ENCODE results near the gene PCBD2.
"Not testable (repeated sequence)": the region's sequence is repeated elsewhere in the genome, so short reads cannot be mapped to it uniquely, and the experiment has no call there.

PCBD2 gene

GRCh38 chr5:134904610-134905245, at the start of gene PCBD2:
Gene PCBD2 (plus strand): TSS chr5:134905131. CDS start chr5:134905140, 9 bp downstream.
- DNase-seq: peak; percentile 89 to 92

- DNase-seq: not testable (repeated sequence)
Measured at GRCh38 chr5:134856465-134856864, 48.5 kb upstream of the PCBD2 start.

- DNase-seq: no peak
Measured at GRCh38 chr5:134857401-134857800, 47.5 kb upstream of the PCBD2 start.

- no peak for DNase-seq
Measured at GRCh38 chr5:134864707-134865106, 40.2 kb upstream of the PCBD2 start.

GRCh38 chr5:134873494-134873893, 31.4 kb upstream of the PCBD2 start:
- DNase-seq: peak; percentile 10 to 13

GRCh38 chr5:134873987-134874830, 30.7 kb upstream of the PCBD2 start, which contains the start of gene TXNDC15:
Gene TXNDC15 (plus strand): TSS chr5:134874371. CDS start chr5:134874428, 57 bp downstream.
- DNase-seq: peak; percentile 69 to 79

GRCh38 chr5:134874831-134875655, 29.9 kb upstream of the PCBD2 start:
- peak in 1 of 2 experiments; percentile 36 for DNase-seq

- no peak for DNase-seq
Measured at GRCh38 chr5:134877159-134877558, 27.8 kb upstream of the PCBD2 start.

GRCh38 chr5:134878403-134878802, 26.5 kb upstream of the PCBD2 start:
- DNase-seq: no peak

GRCh38 chr5:134879456-134879855, 25.5 kb upstream of the PCBD2 start:
- no peak for DNase-seq

GRCh38 chr5:134880937-134881336, 24.0 kb upstream of the PCBD2 start:
- not testable (repeated sequence) for DNase-seq

- not testable (repeated sequence) for DNase-seq
Measured at GRCh38 chr5:134881711-134882110, 23.2 kb upstream of the PCBD2 start.

GRCh38 chr5:134887593-134888159, 17.3 kb upstream of the PCBD2 start:
- DNase-seq: no peak

GRCh38 chr5:134889335-134889734, 15.6 kb upstream of the PCBD2 start:
- no peak for DNase-seq

- DNase-seq: no peak
Measured at GRCh38 chr5:134891473-134891872, 13.5 kb upstream of the PCBD2 start.

GRCh38 chr5:134892282-134892681, 12.6 kb upstream of the PCBD2 start:
- no peak for DNase-seq

GRCh38 chr5:134892926-134893325, 12.0 kb upstream of the PCBD2 start:
- no peak for DNase-seq

GRCh38 chr5:134893748-134894505, 11.0 kb upstream of the PCBD2 start:
- no peak for DNase-seq

GRCh38 chr5:134902071-134902801, 2.7 kb upstream of the PCBD2 start:
- no peak for DNase-seq

GRCh38 chr5:134905246-134905996, 490 bp downstream of the PCBD2 start:
- DNase-seq: peak; percentile 54 to 64

GRCh38 chr5:134906811-134907210, 1.9 kb downstream of the PCBD2 start:
- DNase-seq: no peak

All from SHP77 (cell line).